ENCODE results near the gene CDS1. TPM values are rescaled to one million over a fixed set of nuclear protein-coding genes. Genes with fewer than 3 reads are reported as not detected.

CDS1 gene
- polyA plus RNA-seq, 6 donors from 2014 or later, result 0.07 TPM; not detected in 5

DNA sequence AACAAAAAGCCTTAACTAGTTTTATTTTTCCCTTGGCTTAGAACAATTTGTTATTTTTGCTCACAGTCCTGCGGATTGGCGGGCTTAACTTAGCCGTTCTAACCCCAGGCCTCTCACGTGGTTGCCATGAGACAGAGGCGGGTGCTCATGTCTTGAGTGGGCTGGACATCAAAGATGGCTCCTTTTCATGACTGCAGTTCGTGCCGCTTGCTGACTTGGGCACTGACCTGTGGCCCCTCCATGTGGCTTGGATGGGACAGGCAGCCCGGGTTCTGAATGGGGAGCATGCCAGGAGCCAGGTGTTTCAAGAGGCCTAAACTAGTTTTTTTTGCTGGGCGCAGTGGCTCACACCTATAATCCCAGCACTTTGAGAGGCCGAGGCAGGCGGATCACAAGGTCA lies 40.7 kb downstream of the CDS1 start:
- Mint-ChIP-seq H3K27me3 (no peaks in the 10 kb centered on the region), H3K9me3 (peaks cover 0 to 5% (median 0%) of the 10 kb centered on the region in 7 donors), H3K36me3 (no peaks in the 10 kb centered on the region), H3K27ac (no peak overlapping the region), H3K4me1 (peaks cover 8 to 15% (median 9%) of the 10 kb centered on the region in 3 donors), H3K4me3 (no peak overlapping the region)
- DNase-seq (no peak), ATAC-seq (ENCODE audit: low read depth in 2 of 2) (no peak)

DNA sequence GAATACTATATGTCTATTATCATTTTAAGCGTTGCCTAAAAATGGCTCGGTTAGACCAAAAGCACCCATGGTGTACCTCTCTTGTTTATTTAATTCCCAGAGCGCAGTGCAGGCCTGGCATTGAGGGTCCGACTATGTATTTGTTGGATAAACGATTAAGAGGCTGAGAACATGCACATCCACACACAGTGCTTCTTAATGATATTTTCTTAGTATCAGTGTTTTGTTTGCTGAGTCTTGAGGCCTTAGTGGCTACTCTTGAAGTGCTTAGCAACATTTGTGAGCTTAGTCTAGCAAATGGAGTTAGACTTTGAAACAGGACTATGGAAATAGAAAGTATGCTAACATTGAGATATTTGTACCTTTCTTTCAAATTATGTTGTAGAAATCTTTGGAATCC lies 43.7 kb downstream of the CDS1 start:
- peaks cover 8 to 15% (median 9%) of the 10 kb centered on the region in 3 donors for H3K4me1 Mint-ChIP-seq
- no peaks in the 10 kb centered on the region for H3K36me3 Mint-ChIP-seq
- DNase-seq (no peak), ATAC-seq (ENCODE audit: low read depth in 2 of 2) (no peak)
- H3K9me3 Mint-ChIP-seq, result peaks cover 0 to 5% (median 0%) of the 10 kb centered on the region in 7 donors
- H3K4me3 Mint-ChIP-seq, result no peak overlapping the region
- no peak overlapping the region for H3K27ac Mint-ChIP-seq
- H3K27me3 Mint-ChIP-seq, result no peaks in the 10 kb centered on the region

DNA sequence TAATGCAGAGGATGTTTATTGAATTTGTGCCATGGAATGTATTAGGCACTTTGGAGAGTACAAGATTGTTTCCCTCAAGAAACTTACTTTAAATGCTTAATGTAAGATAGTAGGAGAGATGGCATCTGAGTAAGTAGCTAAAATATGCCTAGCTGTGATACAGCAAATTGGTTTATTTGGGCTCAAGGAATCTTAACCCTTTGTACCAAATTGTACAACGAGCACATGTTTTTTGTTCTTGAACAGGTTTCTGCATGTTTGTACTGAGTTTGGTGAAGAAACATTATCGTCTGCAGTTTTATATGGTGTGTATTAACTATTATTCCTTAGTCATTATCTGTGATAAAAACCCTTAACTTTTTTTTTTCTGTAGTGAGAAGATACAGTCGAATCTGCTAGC lies 48.6 kb downstream of the CDS1 start:
- Mint-ChIP-seq H3K9me3 (peaks cover 0 to 5% (median 0%) of the 10 kb centered on the region in 7 donors), H3K27ac (no peak overlapping the region), H3K4me3 (no peak overlapping the region), H3K4me1 (no peaks in the 10 kb centered on the region), H3K27me3 (peaks cover 0 to 4% (median 0%) of the 10 kb centered on the region in 3 donors), H3K36me3 (no peaks in the 10 kb centered on the region)
- DNase-seq (no peak), ATAC-seq (ENCODE audit: low read depth in 2 of 2) (no peak)

GRCh38 chr4:84632092-84632491 lies 49.2 kb downstream of the CDS1 start:
- H3K27ac Mint-ChIP-seq, result no peak overlapping the region
- ATAC-seq (ENCODE audit: low read depth in 2 of 2), result no peak
- H3K4me1 Mint-ChIP-seq, result no peaks in the 10 kb centered on the region
- H3K36me3 Mint-ChIP-seq, result no peaks in the 10 kb centered on the region
- peaks cover 0 to 5% (median 0%) of the 10 kb centered on the region in 7 donors for H3K9me3 Mint-ChIP-seq
- no peak for DNase-seq
- no peak overlapping the region for H3K4me3 Mint-ChIP-seq
- peaks cover 0 to 4% (median 1%) of the 10 kb centered on the region in 3 donors for H3K27me3 Mint-ChIP-seq

DNA sequence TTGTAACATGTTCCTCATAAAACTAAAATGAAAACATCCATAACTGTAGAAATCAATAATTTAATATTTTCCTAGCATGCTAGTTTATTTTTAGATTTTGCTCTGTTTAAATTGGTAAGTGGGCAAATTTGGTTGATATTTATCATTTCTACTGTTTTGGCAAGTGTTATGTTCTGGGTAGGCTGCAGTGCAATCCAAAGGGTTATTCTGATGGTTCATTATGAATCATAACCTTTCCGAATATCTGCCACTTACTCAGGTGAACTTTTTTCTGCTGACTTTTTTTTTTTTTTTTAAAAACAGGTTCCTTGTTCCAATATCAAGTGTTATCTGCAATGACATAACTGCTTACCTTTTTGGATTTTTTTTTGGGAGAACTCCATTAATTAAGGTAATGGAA lies 52.0 kb downstream of the CDS1 start:
- Mint-ChIP-seq H3K4me1 (no peaks in the 10 kb centered on the region), H3K27ac (no peak overlapping the region), H3K9me3 (peaks cover 0 to 5% (median 0%) of the 10 kb centered on the region in 7 donors), H3K36me3 (no peaks in the 10 kb centered on the region), H3K27me3 (peaks cover 0 to 5% (median 4%) of the 10 kb centered on the region in 3 donors), H3K4me3 (no peak overlapping the region)
- ATAC-seq (ENCODE audit: low read depth in 2 of 2) (no peak), DNase-seq (no peak)

GRCh38 chr4:84638092-84638491 lies 55.2 kb downstream of the CDS1 start:
- no peaks in the 10 kb centered on the region for H3K36me3 Mint-ChIP-seq
- ATAC-seq (ENCODE audit: low read depth in 2 of 2) (no peak), DNase-seq (no peak)
- no peak overlapping the region for H3K27ac Mint-ChIP-seq
- peaks cover 0 to 5% (median 4%) of the 10 kb centered on the region in 3 donors for H3K27me3 Mint-ChIP-seq
- H3K9me3 Mint-ChIP-seq, result peaks cover 0 to 5% (median 0%) of the 10 kb centered on the region in 7 donors
- H3K4me3 Mint-ChIP-seq, result no peak overlapping the region
- no peaks in the 10 kb centered on the region for H3K4me1 Mint-ChIP-seq

DNA sequence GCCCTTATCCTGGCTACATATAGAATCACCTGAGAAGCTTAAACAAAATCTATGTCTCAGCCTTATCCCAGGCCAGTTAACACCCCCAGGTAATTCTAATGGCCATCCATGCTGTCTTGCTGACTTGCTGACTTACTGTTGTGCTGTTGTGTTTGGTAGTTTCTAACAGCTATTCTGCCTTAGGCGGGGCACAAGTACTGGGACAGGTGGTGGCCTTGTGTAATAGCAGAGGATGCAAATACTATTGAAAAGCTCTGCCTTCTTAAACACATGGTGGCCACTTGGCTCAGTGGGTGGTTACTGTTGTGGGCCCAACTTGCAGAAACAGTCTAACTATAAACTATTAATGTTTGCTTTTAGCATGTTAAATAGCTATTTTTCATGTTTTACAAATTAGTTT lies 56.2 kb downstream of the CDS1 start:
- Mint-ChIP-seq H3K27me3 (peaks cover 0 to 5% (median 4%) of the 10 kb centered on the region in 3 donors), H3K9me3 (peaks cover 0 to 5% (median 0%) of the 10 kb centered on the region in 7 donors), H3K4me1 (no peaks in the 10 kb centered on the region), H3K4me3 (no peak overlapping the region), H3K27ac (no peak overlapping the region), H3K36me3 (no peaks in the 10 kb centered on the region)
- ATAC-seq (ENCODE audit: low read depth in 2 of 2), result no peak
- DNase-seq, result no peak

DNA sequence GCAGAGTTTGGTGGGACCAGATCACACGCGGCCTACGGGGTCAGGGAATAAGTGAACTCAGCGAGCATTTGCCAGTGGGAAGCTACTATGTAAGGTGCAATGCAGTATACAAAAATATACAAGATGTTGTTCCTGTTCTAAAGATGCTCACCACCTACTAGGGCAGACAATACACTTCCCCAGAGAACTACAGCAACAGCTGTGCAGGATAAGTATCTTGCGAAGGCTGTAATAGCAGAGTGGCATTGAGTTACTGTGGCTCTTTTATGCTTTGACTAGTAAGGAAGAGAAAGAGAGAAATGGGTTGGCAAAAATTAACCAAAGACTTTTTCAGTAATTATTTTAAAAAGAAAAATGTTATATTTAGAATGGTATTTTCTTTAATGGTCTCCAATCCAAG lies 61.2 kb downstream of the CDS1 start:
- Mint-ChIP-seq H3K27ac (peak overlapping the region in 1 of 6 donors; percentile 31), H3K4me3 (no peak overlapping the region), H3K9me3 (no peaks in the 10 kb centered on the region), H3K36me3 (no peaks in the 10 kb centered on the region), H3K4me1 (no peaks in the 10 kb centered on the region), H3K27me3 (no peaks in the 10 kb centered on the region)
- DNase-seq, result no peak
- no peak for ATAC-seq (ENCODE audit: low read depth in 2 of 2)

DNA sequence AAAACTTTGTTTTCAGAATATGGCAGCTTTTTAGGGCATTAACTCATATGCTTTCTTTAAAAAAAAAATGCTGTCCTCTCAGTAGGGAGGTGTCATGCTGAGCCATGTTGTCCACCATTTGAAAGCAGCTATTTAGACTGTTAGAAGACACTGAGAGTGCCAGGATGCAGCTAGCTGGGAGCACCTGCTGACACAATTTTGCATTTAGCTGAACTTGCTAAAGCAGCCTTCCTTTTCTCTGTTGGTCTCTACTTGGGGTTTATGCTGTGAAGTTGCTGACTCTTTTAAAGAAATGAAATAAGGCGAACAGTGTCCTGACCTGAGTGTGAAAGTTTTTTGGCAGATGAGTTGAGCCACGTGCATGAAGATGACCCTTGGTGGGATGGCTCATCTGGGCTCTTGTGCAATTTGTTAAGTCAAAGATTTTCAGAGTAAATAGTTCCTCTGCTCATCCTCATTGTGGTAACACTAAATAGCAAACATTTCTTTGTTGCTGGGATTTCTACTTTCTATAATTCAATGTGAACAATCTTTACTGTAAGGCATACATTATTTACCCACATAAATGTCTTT lies 64.5 kb downstream of the CDS1 start:
- H3K27ac Mint-ChIP-seq, result no peak overlapping the region
- no peaks in the 10 kb centered on the region for H3K9me3 Mint-ChIP-seq
- ATAC-seq (ENCODE audit: low read depth in 2 of 2), result no peak

DNA sequence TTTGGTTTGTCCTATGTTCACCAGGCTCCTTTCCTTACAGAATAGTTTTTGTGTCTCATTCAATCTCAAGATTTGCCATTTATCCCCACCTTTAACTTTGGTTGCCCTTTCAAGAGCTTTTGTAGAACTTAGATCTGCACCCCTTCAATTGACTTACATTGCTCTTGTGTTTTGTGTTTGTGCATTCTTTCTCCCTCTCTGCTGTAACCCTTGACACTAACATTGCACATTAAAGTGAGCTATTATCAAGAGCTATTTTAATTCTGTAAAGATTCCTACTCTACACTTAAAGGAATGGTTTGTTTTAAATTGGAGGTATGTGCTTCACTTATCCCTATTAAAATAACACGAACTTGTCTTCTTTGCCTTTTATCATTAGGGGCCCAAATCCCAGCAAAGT lies 65.3 kb downstream of the CDS1 start:
- ATAC-seq (ENCODE audit: low read depth in 2 of 2), result no peak
- no peak overlapping the region for H3K4me3 Mint-ChIP-seq
- H3K27me3 Mint-ChIP-seq, result no peaks in the 10 kb centered on the region
- H3K9me3 Mint-ChIP-seq, result no peaks in the 10 kb centered on the region
- no peak for DNase-seq
- no peaks in the 10 kb centered on the region for H3K4me1 Mint-ChIP-seq
- no peak overlapping the region for H3K27ac Mint-ChIP-seq
- no peaks in the 10 kb centered on the region for H3K36me3 Mint-ChIP-seq

More for the DNA sequence above, 64.5 kb downstream of the CDS1 start:
- Mint-ChIP-seq H3K27me3 (no peaks in the 10 kb centered on the region), H3K4me3 (no peak overlapping the region), H3K36me3 (no peaks in the 10 kb centered on the region), H3K4me1 (no peaks in the 10 kb centered on the region)
- DNase-seq, result no peak

DNA sequence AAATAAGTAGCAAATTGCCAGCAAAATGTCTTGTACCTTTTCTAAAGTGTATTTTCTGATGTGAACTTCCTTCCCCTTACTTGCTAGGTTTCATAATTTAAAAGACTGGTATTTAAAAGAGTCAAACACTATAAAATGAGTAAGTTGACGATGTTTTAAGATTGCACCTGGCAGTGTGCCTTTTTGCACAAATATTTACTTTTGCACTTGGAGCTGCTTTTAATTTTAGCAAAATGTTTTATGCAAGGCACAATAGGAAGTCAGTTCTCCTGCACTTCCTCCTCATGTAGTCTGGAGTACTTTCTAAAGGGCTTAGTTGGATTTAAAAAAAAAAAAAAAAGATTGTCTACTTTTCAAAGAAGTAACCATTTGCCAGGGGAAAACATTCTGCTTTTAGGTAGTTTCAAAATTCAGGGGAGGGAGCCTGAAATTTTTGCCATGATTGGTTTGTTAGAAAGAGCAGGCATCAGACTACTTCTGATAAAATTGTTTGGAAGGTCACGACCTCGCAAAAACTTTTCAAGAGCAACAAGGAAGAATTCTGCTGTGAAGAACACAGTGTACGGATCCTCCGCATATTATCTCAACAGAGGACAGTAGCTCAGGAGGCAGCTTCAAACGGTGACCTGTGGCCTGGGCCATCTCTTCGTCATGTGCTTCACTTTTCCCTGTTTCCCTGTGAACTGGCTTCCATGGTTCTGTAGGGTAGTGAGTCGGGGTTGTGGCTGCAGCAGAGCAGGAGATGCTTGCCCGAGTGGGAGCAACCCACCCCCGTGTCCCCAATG lies 66.1 kb downstream of the CDS1 start:
- DNase-seq (no peak), ATAC-seq (ENCODE audit: low read depth in 2 of 2) (no peak)
- H3K27ac Mint-ChIP-seq, result no peak overlapping the region

DNA sequence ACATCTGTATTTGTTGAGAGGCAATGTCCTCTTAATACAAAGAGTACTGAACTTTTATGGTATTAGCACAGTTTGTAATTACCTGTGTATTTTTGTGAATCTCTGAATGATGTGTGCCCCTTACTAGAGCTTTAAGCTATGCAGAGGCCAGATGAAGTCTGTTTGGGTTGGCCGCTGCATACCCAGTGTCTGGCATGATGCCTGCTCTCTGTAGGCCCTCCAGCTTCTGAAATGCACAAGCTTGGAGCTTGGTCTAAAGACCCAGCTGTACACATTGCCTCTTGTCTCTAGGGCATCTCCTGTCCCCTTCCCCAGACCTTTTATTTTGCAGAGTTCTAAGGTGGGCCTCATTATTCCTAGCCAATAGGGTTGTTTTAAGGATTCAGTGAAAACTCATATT lies 68.6 kb downstream of the CDS1 start:
- H3K27me3 Mint-ChIP-seq, result peaks cover 0 to 10% (median 0%) of the 10 kb centered on the region in 3 donors
- H3K27ac Mint-ChIP-seq, result no peak overlapping the region
- H3K9me3 Mint-ChIP-seq, result peaks cover 2 to 9% (median 2%) of the 10 kb centered on the region in 7 donors
- H3K4me1 Mint-ChIP-seq, result no peaks in the 10 kb centered on the region
- H3K4me3 Mint-ChIP-seq, result no peak overlapping the region
- H3K36me3 Mint-ChIP-seq, result no peaks in the 10 kb centered on the region
- ATAC-seq (ENCODE audit: low read depth in 2 of 2) (no peak), DNase-seq (no peak)

More for the DNA sequence above, 66.1 kb downstream of the CDS1 start:
- H3K9me3 Mint-ChIP-seq, result no peaks in the 10 kb centered on the region
- no peaks in the 10 kb centered on the region for H3K36me3 Mint-ChIP-seq
- H3K4me3 Mint-ChIP-seq, result no peak overlapping the region
- no peaks in the 10 kb centered on the region for H3K4me1 Mint-ChIP-seq
- H3K27me3 Mint-ChIP-seq, result peaks cover 0 to 3% (median 0%) of the 10 kb centered on the region in 3 donors

DNA sequence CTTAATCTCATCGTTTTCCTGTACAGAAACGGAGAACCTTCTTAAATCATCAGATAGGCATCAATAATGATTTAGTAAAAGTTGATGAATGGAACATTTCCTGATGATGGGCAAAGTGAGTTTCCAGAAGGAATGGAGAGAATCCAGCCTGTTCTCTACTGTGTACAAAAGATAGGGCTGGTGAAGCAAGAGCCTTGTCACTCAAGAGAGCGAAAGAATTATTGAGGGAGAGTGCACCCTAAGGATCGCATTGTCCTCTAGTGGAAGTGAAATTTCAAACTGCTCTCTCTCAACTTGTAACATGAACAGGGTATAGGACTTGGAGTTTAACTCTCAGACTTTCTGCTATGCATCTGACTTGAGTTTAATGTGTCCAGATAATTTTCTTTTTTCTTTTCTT lies 69.6 kb downstream of the CDS1 start:
- DNase-seq (no peak), ATAC-seq (ENCODE audit: low read depth in 2 of 2) (no peak)
- H3K4me1 Mint-ChIP-seq, result no peaks in the 10 kb centered on the region
- no peak overlapping the region for H3K4me3 Mint-ChIP-seq
- peaks cover 4 to 17% (median 6%) of the 10 kb centered on the region in 7 donors for H3K9me3 Mint-ChIP-seq
- H3K27ac Mint-ChIP-seq, result no peak overlapping the region
- peaks cover 0 to 12% (median 0%) of the 10 kb centered on the region in 3 donors for H3K27me3 Mint-ChIP-seq
- no peaks in the 10 kb centered on the region for H3K36me3 Mint-ChIP-seq

DNA sequence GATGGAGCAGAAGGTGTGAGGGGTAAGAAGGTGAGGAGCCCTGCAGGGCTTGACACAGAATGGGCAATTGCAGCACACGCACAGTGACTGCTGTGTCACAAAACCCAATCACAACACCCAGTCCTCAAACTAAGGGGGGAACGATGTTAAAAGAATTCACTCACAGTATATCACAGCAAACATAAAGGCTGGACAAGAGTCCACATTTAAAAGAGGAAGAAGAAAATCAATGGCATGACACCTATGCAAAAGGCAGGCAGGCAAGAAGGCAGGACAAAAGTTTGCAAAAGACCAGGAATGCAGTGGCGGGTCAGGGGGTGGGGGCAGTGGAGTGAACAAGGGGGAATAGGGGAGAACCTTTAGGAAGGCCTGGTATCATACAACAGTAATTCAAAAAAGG lies 77.7 kb downstream of the CDS1 start:
- H3K9me3 Mint-ChIP-seq, result peaks cover 8 to 24% (median 14%) of the 10 kb centered on the region in 7 donors
- H3K4me1 Mint-ChIP-seq, result no peaks in the 10 kb centered on the region
- H3K27ac Mint-ChIP-seq, result no peak overlapping the region
- no peak for ATAC-seq (ENCODE audit: low read depth in 2 of 2)
- DNase-seq, result no peak
- no peak overlapping the region for H3K4me3 Mint-ChIP-seq
- peaks cover 0 to 7% of the 10 kb centered on the region in 2 donors for H3K36me3 Mint-ChIP-seq
- H3K27me3 Mint-ChIP-seq, result peaks cover 0 to 13% (median 0%) of the 10 kb centered on the region in 3 donors
